Melanocyte of skin (primary cell): ENCODE measurements around the gene GOLPH3L. TPM values are rescaled to one million over a fixed set of nuclear protein-coding genes. Genes with fewer than 3 reads are reported as not detected.

ENCODE experiments used
- small RNA-seq, 2 donors: library from RNA; depleted of rRNA; stranded (forward); fragments of <200 nt; gene quantifications; one replicate each; pipeline ENCODE3, GENCODE V24; 2012
- total RNA-seq, 2 donors: library from RNA; depleted of rRNA; stranded (reverse); fragments of >200 nt; gene quantifications; 2 replicates each; pipeline ENCODE4 v1.2.3, GENCODE V29; 2012

Gene GOLPH3L
- 10 to 100 TPM; 14.8 to 15.7 TPM for total RNA-seq

DNA sequence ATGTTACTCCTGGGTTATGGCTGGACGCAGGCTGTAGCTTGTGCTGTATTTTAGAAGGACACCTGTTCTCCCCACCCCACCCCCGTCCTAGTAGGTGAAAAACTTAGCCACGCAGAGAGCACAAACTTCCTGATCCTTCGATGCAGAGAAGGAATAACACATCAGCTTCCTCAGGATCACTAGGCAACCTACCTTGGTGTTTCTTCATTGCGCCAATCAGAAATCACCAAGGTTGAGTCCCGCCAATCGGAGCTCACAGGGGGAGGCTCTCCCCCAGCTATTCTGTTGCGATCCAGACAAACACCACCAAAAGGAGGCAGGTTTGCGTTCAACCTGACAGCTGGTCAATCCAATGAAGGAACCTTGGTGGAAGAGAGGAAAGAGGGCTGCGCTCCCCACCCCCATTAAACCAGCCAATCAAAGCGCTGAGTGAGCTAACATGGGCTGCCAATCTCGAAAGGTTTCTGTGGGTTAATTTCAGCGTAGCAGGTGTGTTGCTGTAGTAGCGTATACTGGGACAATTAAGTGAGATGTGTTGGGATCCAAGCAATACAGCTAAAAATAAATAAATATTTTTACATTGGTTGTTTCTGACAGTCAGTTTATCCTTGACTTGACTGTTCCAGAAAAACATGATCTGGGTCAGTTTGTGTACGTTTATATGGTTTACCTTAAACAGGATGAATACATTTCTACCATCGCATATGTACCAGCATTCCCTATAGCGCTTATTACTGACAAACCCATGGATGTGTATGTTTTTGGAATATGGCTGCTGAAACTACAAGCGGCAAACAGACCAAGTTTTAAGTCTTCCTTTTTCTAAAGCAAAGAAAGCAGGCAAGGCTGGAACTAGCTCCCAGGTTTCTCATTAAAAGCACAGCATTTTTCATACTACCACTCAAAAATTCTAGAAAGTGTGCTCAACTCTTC, at the start of gene GOLPH3L:
Gene GOLPH3L, minus strand, starts transcription at position 160 of the 933 bp plus-strand sequence. CDS start 2,316 bp downstream, outside the sequence.

DNA sequence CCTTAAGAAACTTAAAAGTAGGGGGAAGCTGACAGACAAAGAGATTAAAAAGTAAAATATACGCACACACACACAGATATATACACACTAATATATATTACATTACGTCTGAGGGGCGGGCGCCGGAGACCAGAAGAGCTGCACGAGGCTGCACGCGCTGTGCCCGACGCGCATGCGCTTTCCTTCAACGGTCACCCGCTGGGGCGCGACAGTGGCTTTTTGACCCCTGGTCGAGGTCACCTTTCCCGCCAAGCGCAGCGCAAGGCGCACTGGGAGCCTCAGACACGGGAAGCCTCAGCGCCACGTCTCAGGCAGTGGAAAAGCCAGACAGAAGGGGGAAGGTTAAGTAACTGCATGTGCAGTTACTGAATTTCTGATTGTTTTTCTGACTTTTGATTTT, 23.7 kb upstream of the GOLPH3L start, which contains the start of gene HORMAD1:
Gene HORMAD1, minus strand, starts transcription at position 193 of the 400 bp plus-strand sequence. CDS start 1,390 bp downstream, outside the sequence.

GRCh38 chr1:150629115-150629928, 67.6 kb downstream of the GOLPH3L start, which contains the start of gene ENSA:
ENSA (minus strand) TSS chr1:150629612; CDS start chr1:150629470, 142 bp downstream.

Small RNAs within 50 kb of the gene (small RNA-seq; reads per million reads assigned to genes)
- gene RF00015 (0 reads per million in 2 donors), gene RF00561 (0 to 0.04 reads per million in 2 donors), gene RNU6-1042P (0 reads per million in 2 donors)

Other genes with a start within 250 kb of the GOLPH3L start
- gene TARS2, start 209.7 kb downstream of the GOLPH3L start, total RNA-seq = 10 to 100 TPM; 28.9 to 34.3 TPM
- gene ECM1, start 189.0 kb downstream of the GOLPH3L start, total RNA-seq = 10 to 100 TPM; 53.9 to 61.9 TPM
- not detected for gene FALEC, start 181.4 kb downstream of the GOLPH3L start, total RNA-seq
- gene ADAMTSL4, start 147.7 kb downstream of the GOLPH3L start, total RNA-seq = under 1 TPM; 0.34 to 0.67 TPM
- gene MCL1, start 117.5 kb downstream of the GOLPH3L start, total RNA-seq = 100 to 1,000 TPM; 116 to 178 TPM
- 10 to 100 TPM; 73.3 to 88.8 TPM for gene ENSA, start 67.5 kb downstream of the GOLPH3L start, total RNA-seq
- under 1 TPM in 1 of 2 donors, not detected in 1; 0.34 TPM for gene HORMAD1, start 23.7 kb upstream of the GOLPH3L start, total RNA-seq
- 10 to 100 TPM in 1 of 2 donors, 1 to 10 TPM in 1; 5.7 to 55.7 TPM for gene CTSS, start 68.6 kb upstream of the GOLPH3L start, total RNA-seq
- 100 to 1,000 TPM; 311 to 511 TPM for gene CTSK, start 111.1 kb upstream of the GOLPH3L start, total RNA-seq
- 10 to 100 TPM; 25.0 to 40.6 TPM for gene ARNT, start 179.4 kb upstream of the GOLPH3L start, total RNA-seq
- gene CTXND2, start 190.0 kb upstream of the GOLPH3L start, total RNA-seq = not detected
- 10 to 100 TPM; 31.3 to 33.0 TPM for gene SETDB1, start 229.2 kb upstream of the GOLPH3L start, total RNA-seq